ENCODE measurements around the gene AFAP1.

Gene AFAP1

GRCh38 chr4:7964890-7965662 lies 25.4 kb upstream of the AFAP1 start:
- ATAC-seq (replicated peaks; ENCODE audit: extremely low read depth, poor library complexity, severe bottlenecking) (peak; percentile 62), DNase-seq (ENCODE audit: low spot score in 2 of 2) (peak in 1 of 2 donors; percentile 69)
- H3K36me3 Mint-ChIP-seq (ENCODE audit: insufficient read depth) = peaks cover 15% of the 10 kb centered on the region
- peak overlapping the region; percentile 92 for H3K27ac Mint-ChIP-seq (ENCODE audit: low read depth)
- peak overlapping the region; percentile 58 for H3K4me3 Mint-ChIP-seq
- no peaks in the 10 kb centered on the region for H3K9me3 Mint-ChIP-seq
- no peaks in the 10 kb centered on the region for H3K27me3 Mint-ChIP-seq
- H3K4me1 Mint-ChIP-seq = peaks cover 51% of the 10 kb centered on the region

- DNase-seq (ENCODE audit: low spot score in 2 of 2) = peak in 1 of 2 donors; percentile 49
- Mint-ChIP-seq H3K36me3 (ENCODE audit: insufficient read depth) (peaks cover 9% of the 10 kb centered on the region), H3K9me3 (no peaks in the 10 kb centered on the region), H3K4me1 (peaks cover 45% of the 10 kb centered on the region), H3K27ac (ENCODE audit: low read depth) (peak overlapping the region; percentile 92), H3K4me3 (peak overlapping the region; percentile 58), H3K27me3 (no peaks in the 10 kb centered on the region)
- ATAC-seq (replicated peaks; ENCODE audit: extremely low read depth, poor library complexity, severe bottlenecking) = peak; percentile 66
Measured at GRCh38 chr4:7964459-7964858, 24.8 kb upstream of the AFAP1 start.

- Mint-ChIP-seq H3K4me3 (no peak overlapping the region), H3K27ac (ENCODE audit: low read depth) (peak overlapping the region; percentile 92), H3K4me1 (peaks cover 41% of the 10 kb centered on the region), H3K36me3 (ENCODE audit: insufficient read depth) (peaks cover 8% of the 10 kb centered on the region), H3K9me3 (no peaks in the 10 kb centered on the region), H3K27me3 (no peaks in the 10 kb centered on the region)
- ATAC-seq (replicated peaks; ENCODE audit: extremely low read depth, poor library complexity, severe bottlenecking) (no peak), DNase-seq (ENCODE audit: low spot score in 2 of 2) (no peak)
Measured at GRCh38 chr4:7963691-7964090, 24.0 kb upstream of the AFAP1 start.

GRCh38 chr4:7962609-7963508 lies 23.2 kb upstream of the AFAP1 start:
- Mint-ChIP-seq H3K4me3 (no peak overlapping the region), H3K27me3 (no peaks in the 10 kb centered on the region), H3K9me3 (no peaks in the 10 kb centered on the region), H3K36me3 (ENCODE audit: insufficient read depth) (peaks cover 8% of the 10 kb centered on the region), H3K27ac (ENCODE audit: low read depth) (peak overlapping the region; percentile 29), H3K4me1 (peaks cover 35% of the 10 kb centered on the region)
- ATAC-seq (replicated peaks; ENCODE audit: extremely low read depth, poor library complexity, severe bottlenecking) (no peak), DNase-seq (ENCODE audit: low spot score in 2 of 2) (no peak)

- H3K9me3 Mint-ChIP-seq = no peaks in the 10 kb centered on the region
- ATAC-seq (replicated peaks; ENCODE audit: extremely low read depth, poor library complexity, severe bottlenecking) = peak; percentile 21
- H3K27me3 Mint-ChIP-seq = no peaks in the 10 kb centered on the region
- peak overlapping the region; percentile 79 for H3K27ac Mint-ChIP-seq (ENCODE audit: low read depth)
- peaks cover 4% of the 10 kb centered on the region for H3K36me3 Mint-ChIP-seq (ENCODE audit: insufficient read depth)
- H3K4me1 Mint-ChIP-seq = peaks cover 25% of the 10 kb centered on the region
- peak overlapping the region; percentile 45 for H3K4me3 Mint-ChIP-seq
- DNase-seq (ENCODE audit: low spot score in 2 of 2) = no peak
Measured at GRCh38 chr4:7960790-7961655, 21.4 kb upstream of the AFAP1 start.

GRCh38 chr4:7960017-7960789 lies 20.5 kb upstream of the AFAP1 start:
- peaks cover 17% of the 10 kb centered on the region for H3K4me1 Mint-ChIP-seq
- H3K4me3 Mint-ChIP-seq = peak overlapping the region; percentile 45
- no peaks in the 10 kb centered on the region for H3K9me3 Mint-ChIP-seq
- H3K36me3 Mint-ChIP-seq (ENCODE audit: insufficient read depth) = peaks cover 4% of the 10 kb centered on the region
- no peaks in the 10 kb centered on the region for H3K27me3 Mint-ChIP-seq
- peak overlapping the region; percentile 79 for H3K27ac Mint-ChIP-seq (ENCODE audit: low read depth)
- no peak for ATAC-seq (replicated peaks; ENCODE audit: extremely low read depth, poor library complexity, severe bottlenecking)
- DNase-seq (ENCODE audit: low spot score in 2 of 2) = no peak

- H3K4me1 Mint-ChIP-seq = peaks cover 6% of the 10 kb centered on the region
- no peaks in the 10 kb centered on the region for H3K9me3 Mint-ChIP-seq
- ATAC-seq (replicated peaks; ENCODE audit: extremely low read depth, poor library complexity, severe bottlenecking) (no peak), DNase-seq (ENCODE audit: low spot score in 2 of 2) (no peak)
- H3K27ac Mint-ChIP-seq (ENCODE audit: low read depth) = no peak overlapping the region
- H3K36me3 Mint-ChIP-seq (ENCODE audit: insufficient read depth) = peaks cover 2% of the 10 kb centered on the region
- H3K4me3 Mint-ChIP-seq = no peak overlapping the region
- H3K27me3 Mint-ChIP-seq = no peaks in the 10 kb centered on the region
Measured at GRCh38 chr4:7959078-7959477, 19.4 kb upstream of the AFAP1 start.

- Mint-ChIP-seq H3K4me3 (no peak overlapping the region), H3K36me3 (ENCODE audit: insufficient read depth) (peaks cover 2% of the 10 kb centered on the region), H3K4me1 (no peaks in the 10 kb centered on the region), H3K9me3 (no peaks in the 10 kb centered on the region), H3K27me3 (no peaks in the 10 kb centered on the region), H3K27ac (ENCODE audit: low read depth) (peak overlapping the region; percentile 20)
- ATAC-seq (replicated peaks; ENCODE audit: extremely low read depth, poor library complexity, severe bottlenecking) (no peak), DNase-seq (ENCODE audit: low spot score in 2 of 2) (no peak)
Measured at GRCh38 chr4:7956934-7957656, 17.4 kb upstream of the AFAP1 start.

GRCh38 chr4:7956270-7956808 lies 16.7 kb upstream of the AFAP1 start:
- Mint-ChIP-seq H3K4me1 (no peaks in the 10 kb centered on the region), H3K4me3 (no peak overlapping the region), H3K27ac (ENCODE audit: low read depth) (no peak overlapping the region), H3K36me3 (ENCODE audit: insufficient read depth) (peaks cover 2% of the 10 kb centered on the region), H3K27me3 (no peaks in the 10 kb centered on the region), H3K9me3 (no peaks in the 10 kb centered on the region)
- ATAC-seq (replicated peaks; ENCODE audit: extremely low read depth, poor library complexity, severe bottlenecking) (no peak), DNase-seq (ENCODE audit: low spot score in 2 of 2) (no peak)

GRCh38 chr4:7955393-7955792 lies 15.7 kb upstream of the AFAP1 start:
- Mint-ChIP-seq H3K4me1 (no peaks in the 10 kb centered on the region), H3K9me3 (no peaks in the 10 kb centered on the region), H3K4me3 (no peak overlapping the region), H3K36me3 (ENCODE audit: insufficient read depth) (no peaks in the 10 kb centered on the region), H3K27me3 (no peaks in the 10 kb centered on the region), H3K27ac (ENCODE audit: low read depth) (no peak overlapping the region)
- ATAC-seq (replicated peaks; ENCODE audit: extremely low read depth, poor library complexity, severe bottlenecking) (no peak), DNase-seq (ENCODE audit: low spot score in 2 of 2) (no peak)

- H3K9me3 Mint-ChIP-seq = no peaks in the 10 kb centered on the region
- DNase-seq (ENCODE audit: low spot score in 2 of 2) = no peak
- no peak overlapping the region for H3K4me3 Mint-ChIP-seq
- no peaks in the 10 kb centered on the region for H3K27me3 Mint-ChIP-seq
- no peak for ATAC-seq (replicated peaks; ENCODE audit: extremely low read depth, poor library complexity, severe bottlenecking)
- no peak overlapping the region for H3K27ac Mint-ChIP-seq (ENCODE audit: low read depth)
- H3K36me3 Mint-ChIP-seq (ENCODE audit: insufficient read depth) = peaks cover 3% of the 10 kb centered on the region
- peaks cover 15% of the 10 kb centered on the region for H3K4me1 Mint-ChIP-seq
Measured at GRCh38 chr4:7952615-7953014, 13.0 kb upstream of the AFAP1 start.

Data from central memory CD8-positive, alpha-beta T cell (primary cell).